Progenitor cell of endocrine pancreas (in vitro differentiated cells): Measurements from ENCODE around the gene NGFR. TPM values are rescaled to one million over a fixed set of nuclear protein-coding genes. Genes with fewer than 3 reads are reported as not detected.

Source experiments
- DNase-seq: peaks from one replicate; pipeline ENCODE4 v3.0.0; 2021; ENCODE audit warnings: low spot score; ENCODE audit not compliant: unreplicated experiment
- H3K27ac Mint-ChIP-seq: 2 replicates; pipeline ENCODE4 v1.8.0; 2021; ENCODE audit warnings: mild to moderate bottlenecking, moderate library complexity, mixed read lengths
- H3K27me3 Mint-ChIP-seq: 2 replicates; pipeline ENCODE4 v1.8.0; 2021; ENCODE audit warnings: mixed read lengths
- H3K36me3 Mint-ChIP-seq: 2 replicates; pipeline ENCODE4 v1.8.0; 2022; ENCODE audit warnings: mixed read lengths; ENCODE audit not compliant: insufficient read depth
- H3K4me1 Mint-ChIP-seq: 2 replicates; pipeline ENCODE4 v1.8.0; 2021; ENCODE audit warnings: low read depth, mixed read lengths
- H3K4me3 Mint-ChIP-seq: 2 replicates; pipeline ENCODE4 v1.8.0; 2021; ENCODE audit warnings: low read depth, mild to moderate bottlenecking, moderate library complexity, mixed read lengths
- H3K9me3 Mint-ChIP-seq: 2 replicates; pipeline ENCODE4 v1.8.0; 2021; ENCODE audit warnings: low read depth, mixed read lengths
- CTCF ChIP-seq: fragments of 200-600 bp; sonication (generic); IDR thresholded peaks from one replicate; pipeline ENCODE4 v1.5.0; 2021; ENCODE audit warnings: antibody characterized with exemption, mild to moderate bottlenecking; ENCODE audit not compliant: unreplicated experiment
- total RNA-seq: library from RNA; stranded (reverse); gene quantifications from 2 replicates; pipeline ENCODE4 v1.2.1, GENCODE V29; 2021

NGFR gene
- total RNA-seq, 1 donor from 2014 or later: 2.7 TPM

- no peak for TF ChIP-seq CTCF
- H3K4me3 Mint-ChIP-seq: no peak overlapping the region
- peaks cover 4% of the 10 kb centered on the region for H3K4me1 Mint-ChIP-seq
- DNase-seq: no peak
- no peaks in the 10 kb centered on the region for H3K36me3 Mint-ChIP-seq
- no peak overlapping the region for H3K27ac Mint-ChIP-seq
- no peaks in the 10 kb centered on the region for H3K9me3 Mint-ChIP-seq
- peaks cover 72% of the 10 kb centered on the region for H3K27me3 Mint-ChIP-seq
Observed at GRCh38 chr17:49471089-49471683, 23.9 kb upstream of the NGFR start.

- H3K27me3 Mint-ChIP-seq: peaks cover 70% of the 10 kb centered on the region
Observed at GRCh38 chr17:49471769-49472168, 23.3 kb upstream of the NGFR start.

GRCh38 chr17:49472527-49472926 lies 22.6 kb upstream of the NGFR start:
- no peak for TF ChIP-seq CTCF

More at GRCh38 chr17:49471769-49472168, 23.3 kb upstream of the NGFR start:
- Mint-ChIP-seq H3K27ac (no peak overlapping the region), H3K9me3 (no peaks in the 10 kb centered on the region), H3K4me3 (no peak overlapping the region), H3K36me3 (no peaks in the 10 kb centered on the region), H3K4me1 (peaks cover 4% of the 10 kb centered on the region)
- no peak for TF ChIP-seq CTCF
- no peak for DNase-seq

GRCh38 chr17:49473900-49474751 lies 21.0 kb upstream of the NGFR start:
- Mint-ChIP-seq H3K4me1 (peaks cover 4% of the 10 kb centered on the region), H3K4me3 (no peak overlapping the region), H3K36me3 (no peaks in the 10 kb centered on the region), H3K9me3 (no peaks in the 10 kb centered on the region), H3K27ac (no peak overlapping the region), H3K27me3 (peaks cover 71% of the 10 kb centered on the region)
- no peak for DNase-seq
- TF ChIP-seq CTCF: no peak

More at GRCh38 chr17:49472527-49472926, 22.6 kb upstream of the NGFR start:
- H3K36me3 Mint-ChIP-seq: no peaks in the 10 kb centered on the region
- H3K9me3 Mint-ChIP-seq: no peaks in the 10 kb centered on the region
- DNase-seq: no peak
- H3K27me3 Mint-ChIP-seq: peaks cover 69% of the 10 kb centered on the region
- H3K4me3 Mint-ChIP-seq: no peak overlapping the region
- H3K27ac Mint-ChIP-seq: no peak overlapping the region
- peaks cover 4% of the 10 kb centered on the region for H3K4me1 Mint-ChIP-seq

GRCh38 chr17:49477709-49478108 lies 17.4 kb upstream of the NGFR start:
- DNase-seq: no peak
- no peak overlapping the region for H3K4me3 Mint-ChIP-seq
- H3K9me3 Mint-ChIP-seq: no peaks in the 10 kb centered on the region
- no peaks in the 10 kb centered on the region for H3K36me3 Mint-ChIP-seq
- no peak overlapping the region for H3K27ac Mint-ChIP-seq
- no peaks in the 10 kb centered on the region for H3K4me1 Mint-ChIP-seq
- H3K27me3 Mint-ChIP-seq: peaks cover 67% of the 10 kb centered on the region
- TF ChIP-seq CTCF: no peak
